MM.1S (cell line): ENCODE measurements around the gene CAMK2N1.

Experiments used
- DNase-seq: peaks from one replicate; pipeline ENCODE4 v3.0.0-alpha.2; 2015
- H2AFZ ChIP-seq: fragments of 300-600 bp; sonication (generic); 2 replicates; pipeline ENCODE4 v1.6.0; 2016; ENCODE audit warnings: antibody characterized with exemption, low read length
- H3F3A ChIP-seq: fragments of 300-600 bp; sonication (generic); 2 replicates; pipeline ENCODE4 v1.6.1; 2016; ENCODE audit warnings: mild to moderate bottlenecking, antibody characterized with exemption, low read length, moderate library complexity, mixed read lengths; ENCODE audit not compliant: insufficient read depth
- H3K27ac ChIP-seq: fragments of 300-600 bp; sonication (generic); 2 replicates; pipeline ENCODE4 v1.5.1; 2016; ENCODE audit warnings: mild to moderate bottlenecking, low read length
- H3K27me3 ChIP-seq: fragments of 300-600 bp; sonication (generic); replicated peaks from 2 replicates; pipeline ENCODE4 v1.6.0; 2016; ENCODE audit warnings: low read length; ENCODE audit not compliant: insufficient read depth
- H3K36me3 ChIP-seq: fragments of 300-600 bp; sonication (generic); replicated peaks from 2 replicates; pipeline ENCODE4 v1.6.1; 2016; ENCODE audit warnings: mild to moderate bottlenecking, low read length, mixed read lengths; ENCODE audit not compliant: insufficient read depth
- H3K4me1 ChIP-seq: fragments of 300-600 bp; sonication (generic); 2 replicates; pipeline ENCODE4 v1.6.1; 2016; ENCODE audit warnings: low read length, mixed read lengths
- H3K4me2 ChIP-seq: fragments of 300-600 bp; sonication (generic); 2 replicates; pipeline ENCODE4 v1.6.0; 2016; ENCODE audit warnings: low read depth, low read length
- H3K4me3 ChIP-seq: fragments of 300-600 bp; sonication (generic); 2 replicates; pipeline ENCODE4 v1.5.1; 2016; ENCODE audit warnings: low read length, mixed read lengths
- H3K79me2 ChIP-seq: fragments of 300-600 bp; sonication (generic); 2 replicates; pipeline ENCODE4 v1.6.1; 2016; ENCODE audit warnings: mixed run types, low read length, mixed read lengths
- H3K9ac ChIP-seq: fragments of 300-600 bp; sonication (generic); 2 replicates; pipeline ENCODE4 v1.6.1; 2016; ENCODE audit warnings: low read length, mixed read lengths
- H3K9me2 ChIP-seq: fragments of 300-600 bp; sonication (generic); replicated peaks from 2 replicates; pipeline ENCODE4 v1.6.1; 2016; ENCODE audit warnings: mild to moderate bottlenecking, low read length, mixed read lengths; ENCODE audit not compliant: insufficient read depth
- H3K9me3 ChIP-seq: fragments of 300-600 bp; sonication (generic); replicated peaks from 2 replicates; pipeline ENCODE4 v1.6.1; 2016; ENCODE audit warnings: mild to moderate bottlenecking, low read length, mixed read lengths; ENCODE audit not compliant: insufficient read depth
- H4K20me1 ChIP-seq: fragments of 300-600 bp; sonication (generic); 2 replicates; pipeline ENCODE4 v1.6.1; 2016; ENCODE audit warnings: mild to moderate bottlenecking, low read length, moderate library complexity, mixed read lengths; ENCODE audit not compliant: insufficient read depth
- CTCF ChIP-seq: fragments of 300-600 bp; sonication (generic); IDR thresholded peaks from 2 replicates; pipeline ENCODE4 v1.5.1; 2016; ENCODE audit warnings: antibody characterized with exemption, low read length, mixed read lengths
- EZH2 ChIP-seq: fragments of 300-600 bp; sonication (generic); optimal IDR thresholded peaks from 2 replicates; pipeline ENCODE3; 2017; ENCODE audit warnings: low read depth, mild to moderate bottlenecking, antibody characterized with exemption, low read length, mixed read lengths
- EZH2phosphoT487 ChIP-seq: fragments of 300-600 bp; sonication (generic); IDR thresholded peaks from 2 replicates; pipeline ENCODE4 v1.6.1; 2018; ENCODE audit warnings: antibody characterized with exemption, low read length

CAMK2N1 gene

GRCh38 chr1:20479840-20480239 is 6.2 kb downstream of the CAMK2N1 start:
- no peak overlapping the region for H2AFZ ChIP-seq
- H3K4me1 ChIP-seq, result no peaks in the 10 kb centered on the region
- H3K27ac ChIP-seq, result no peak overlapping the region
- H3K9me2 ChIP-seq, result no peaks in the 10 kb centered on the region
- TF ChIP-seq CTCF (no peak), EZH2phosphoT487 (no peak), EZH2 (no peak)
- no peaks in the 10 kb centered on the region for H3K9me3 ChIP-seq
- no peak overlapping the region for H3K4me2 ChIP-seq
- H3K79me2 ChIP-seq, result no peaks in the 10 kb centered on the region
- H3K27me3 ChIP-seq, result peaks cover 97% of the 10 kb centered on the region
- H4K20me1 ChIP-seq, result no peaks in the 10 kb centered on the region
- H3F3A ChIP-seq, result no peaks in the 10 kb centered on the region
- no peaks in the 10 kb centered on the region for H3K36me3 ChIP-seq
- no peak overlapping the region for H3K9ac ChIP-seq
- H3K4me3 ChIP-seq, result no peak overlapping the region
- DNase-seq, result no peak

GRCh38 chr1:20478057-20478635 is 7.9 kb downstream of the CAMK2N1 start:
- Histone ChIP-seq H3K27ac (no peak overlapping the region), H3F3A (no peaks in the 10 kb centered on the region), H3K4me2 (no peak overlapping the region), H3K79me2 (no peaks in the 10 kb centered on the region), H2AFZ (no peak overlapping the region), H3K9ac (no peak overlapping the region), H3K36me3 (no peaks in the 10 kb centered on the region), H3K4me3 (no peak overlapping the region), H3K4me1 (no peaks in the 10 kb centered on the region), H3K27me3 (peaks cover 98% of the 10 kb centered on the region), H3K9me2 (no peaks in the 10 kb centered on the region), H4K20me1 (no peaks in the 10 kb centered on the region), H3K9me3 (no peaks in the 10 kb centered on the region)
- TF ChIP-seq EZH2, result no peak
- no peak for TF ChIP-seq EZH2phosphoT487
- no peak for TF ChIP-seq CTCF
- DNase-seq, result no peak

- Histone ChIP-seq H3F3A (no peaks in the 10 kb centered on the region), H3K4me2 (no peak overlapping the region)
Measured at GRCh38 chr1:20477348-20478056, 8.5 kb downstream of the CAMK2N1 start.

More at GRCh38 chr1:20477348-20478056, 8.5 kb downstream of the CAMK2N1 start:
- Histone ChIP-seq H3K27me3 (peaks cover 98% of the 10 kb centered on the region), H3K36me3 (no peaks in the 10 kb centered on the region), H3K4me3 (no peak overlapping the region), H3K9me2 (no peaks in the 10 kb centered on the region), H4K20me1 (no peaks in the 10 kb centered on the region), H3K9me3 (no peaks in the 10 kb centered on the region), H2AFZ (no peak overlapping the region), H3K79me2 (no peaks in the 10 kb centered on the region), H3K9ac (no peak overlapping the region), H3K4me1 (no peaks in the 10 kb centered on the region), H3K27ac (no peak overlapping the region)
- no peak for TF ChIP-seq EZH2
- no peak for DNase-seq
